SU-DHL-6 (cell line): ENCODE results near the gene TMEM258.

Experiments
- H2AFZ ChIP-seq: fragments of 200-600 bp; sonication (generic); 2 replicates; pipeline ENCODE4 v1.6.1; 2014; ENCODE audit warnings: low read depth, mild to moderate bottlenecking, moderate library complexity, mixed read lengths, antibody characterized with exemption, low read length; ENCODE audit not compliant: severe bottlenecking
- H3F3A ChIP-seq: fragments of 200-600 bp; shearing (Covaris generic); 2 replicates; pipeline ENCODE4 v1.6.0; 2016; ENCODE audit warnings: antibody characterized with exemption, mild to moderate bottlenecking; ENCODE audit not compliant: insufficient read depth
- H3K27ac ChIP-seq: fragments of 200-600 bp; sonication (generic); 2 replicates; pipeline ENCODE4 v1.5.1; 2016; ENCODE audit warnings: low read depth, mild to moderate bottlenecking, low read length, moderate library complexity, mixed read lengths
- H3K27me3 ChIP-seq: fragments of 200-600 bp; sonication (generic), shearing (Covaris generic); 2 replicates; pipeline ENCODE4 v1.6.0; 2014; ENCODE audit warnings: mild to moderate bottlenecking, low read length
- H3K36me3 ChIP-seq: fragments of 200-600 bp; sonication (generic); 2 replicates; pipeline ENCODE4 v1.6.1; 2014; ENCODE audit warnings: mild to moderate bottlenecking, low read length, mixed read lengths
- H3K4me2 ChIP-seq: fragments of 300-600, 200-600 bp; shearing (Covaris generic), sonication (generic); 2 replicates; pipeline ENCODE4 v1.6.0; 2014; ENCODE audit warnings: low read length, low read depth, mild to moderate bottlenecking; ENCODE audit not compliant: poor library complexity, severe bottlenecking
- H3K4me3 ChIP-seq: fragments of 200-600 bp; sonication (generic); 2 replicates; pipeline ENCODE4 v1.5.1; 2014; ENCODE audit warnings: antibody characterized with exemption, low read length, mild to moderate bottlenecking, mixed read lengths; ENCODE audit not compliant: insufficient read depth, poor library complexity, severe bottlenecking
- H3K79me2 ChIP-seq: fragments of 200-600 bp; sonication (generic); 2 replicates; pipeline ENCODE4 v1.6.1; 2014; ENCODE audit warnings: mild to moderate bottlenecking, low read length, moderate library complexity; ENCODE audit not compliant: insufficient read depth
- H3K9ac ChIP-seq: fragments of 200-600 bp; sonication (generic); 2 replicates; pipeline ENCODE4 v1.7.0; 2014; ENCODE audit warnings: mild to moderate bottlenecking, low read length
- H3K9me2 ChIP-seq: fragments of 200-600 bp; sonication (generic); replicated peaks from 2 replicates; pipeline ENCODE4 v1.6.1; 2014; ENCODE audit warnings: low read length; ENCODE audit not compliant: insufficient read depth
- H3K9me3 ChIP-seq: fragments of 200-600 bp; sonication (generic); 2 replicates; pipeline ENCODE4 v1.6.1; 2014; ENCODE audit warnings: low read length, mixed read lengths; ENCODE audit not compliant: insufficient read depth
- H4K20me1 ChIP-seq: fragments of 200-600 bp; sonication (generic); 2 replicates; pipeline ENCODE4 v1.6.1; 2014; ENCODE audit warnings: low read depth, mild to moderate bottlenecking, antibody characterized with exemption, low read length, moderate library complexity, mixed read lengths
- EZH2phosphoT487 ChIP-seq: fragments of 200-600 bp; sonication (generic), shearing (Covaris generic); conservative IDR thresholded peaks from 2 replicates; pipeline ENCODE4 v1.6.1; 2018; ENCODE audit warnings: mild to moderate bottlenecking, antibody characterized with exemption, low read length, moderate library complexity, mixed read lengths
- TF ChIP-seq, protein P1 (sequence below): fragments of 200-600 bp; sonication (generic); IDR thresholded peaks from one replicate; pipeline ENCODE4 v1.5.1; 2017; ENCODE audit warnings: antibody characterized with exemption, mild to moderate bottlenecking, low read length, moderate library complexity; ENCODE audit not compliant: insufficient read depth, poor library complexity, severe bottlenecking

Gene TMEM258

DNA sequence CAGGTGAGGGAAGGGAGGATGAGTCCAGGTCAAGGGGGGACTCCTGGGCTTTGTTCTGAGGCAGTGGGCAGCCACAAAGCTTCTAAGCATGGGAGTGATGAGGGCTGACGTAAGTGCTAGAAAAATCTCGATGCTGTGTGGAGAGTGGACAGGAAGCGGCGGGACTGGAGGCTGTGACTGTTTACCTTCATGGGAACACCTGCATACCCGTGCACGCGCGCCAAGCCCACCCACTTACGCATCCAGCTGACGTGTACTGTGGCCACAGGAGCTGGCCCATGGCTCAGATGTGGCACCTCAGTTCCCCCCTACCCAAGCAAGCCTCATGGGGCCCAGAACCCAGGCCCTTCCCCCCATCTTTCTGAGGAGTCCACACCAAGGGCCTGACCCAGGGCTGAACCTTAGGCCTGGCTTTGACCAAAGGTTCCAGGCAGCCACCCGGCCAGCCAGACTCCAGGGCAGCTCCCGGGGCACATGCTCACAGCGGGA lies 26.0 kb downstream of the TMEM258 start:
- Histone ChIP-seq H3K9ac (no peak overlapping the region), H3K27ac (no peak overlapping the region), H3K4me3 (no peak overlapping the region), H3K9me2 (no peaks in the 10 kb centered on the region), H3K27me3 (no peaks in the 10 kb centered on the region), H2AFZ (no peak overlapping the region), H4K20me1 (no peaks in the 10 kb centered on the region), H3K36me3 (no peaks in the 10 kb centered on the region), H3K9me3 (no peaks in the 10 kb centered on the region), H3K4me2 (no peak overlapping the region), H3F3A (no peaks in the 10 kb centered on the region), H3K79me2 (no peaks in the 10 kb centered on the region)
- TF ChIP-seq, protein P1, sequence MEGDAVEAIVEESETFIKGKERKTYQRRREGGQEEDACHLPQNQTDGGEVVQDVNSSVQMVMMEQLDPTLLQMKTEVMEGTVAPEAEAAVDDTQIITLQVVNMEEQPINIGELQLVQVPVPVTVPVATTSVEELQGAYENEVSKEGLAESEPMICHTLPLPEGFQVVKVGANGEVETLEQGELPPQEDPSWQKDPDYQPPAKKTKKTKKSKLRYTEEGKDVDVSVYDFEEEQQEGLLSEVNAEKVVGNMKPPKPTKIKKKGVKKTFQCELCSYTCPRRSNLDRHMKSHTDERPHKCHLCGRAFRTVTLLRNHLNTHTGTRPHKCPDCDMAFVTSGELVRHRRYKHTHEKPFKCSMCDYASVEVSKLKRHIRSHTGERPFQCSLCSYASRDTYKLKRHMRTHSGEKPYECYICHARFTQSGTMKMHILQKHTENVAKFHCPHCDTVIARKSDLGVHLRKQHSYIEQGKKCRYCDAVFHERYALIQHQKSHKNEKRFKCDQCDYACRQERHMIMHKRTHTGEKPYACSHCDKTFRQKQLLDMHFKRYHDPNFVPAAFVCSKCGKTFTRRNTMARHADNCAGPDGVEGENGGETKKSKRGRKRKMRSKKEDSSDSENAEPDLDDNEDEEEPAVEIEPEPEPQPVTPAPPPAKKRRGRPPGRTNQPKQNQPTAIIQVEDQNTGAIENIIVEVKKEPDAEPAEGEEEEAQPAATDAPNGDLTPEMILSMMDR = no peak
- no peak for TF ChIP-seq EZH2phosphoT487

DNA sequence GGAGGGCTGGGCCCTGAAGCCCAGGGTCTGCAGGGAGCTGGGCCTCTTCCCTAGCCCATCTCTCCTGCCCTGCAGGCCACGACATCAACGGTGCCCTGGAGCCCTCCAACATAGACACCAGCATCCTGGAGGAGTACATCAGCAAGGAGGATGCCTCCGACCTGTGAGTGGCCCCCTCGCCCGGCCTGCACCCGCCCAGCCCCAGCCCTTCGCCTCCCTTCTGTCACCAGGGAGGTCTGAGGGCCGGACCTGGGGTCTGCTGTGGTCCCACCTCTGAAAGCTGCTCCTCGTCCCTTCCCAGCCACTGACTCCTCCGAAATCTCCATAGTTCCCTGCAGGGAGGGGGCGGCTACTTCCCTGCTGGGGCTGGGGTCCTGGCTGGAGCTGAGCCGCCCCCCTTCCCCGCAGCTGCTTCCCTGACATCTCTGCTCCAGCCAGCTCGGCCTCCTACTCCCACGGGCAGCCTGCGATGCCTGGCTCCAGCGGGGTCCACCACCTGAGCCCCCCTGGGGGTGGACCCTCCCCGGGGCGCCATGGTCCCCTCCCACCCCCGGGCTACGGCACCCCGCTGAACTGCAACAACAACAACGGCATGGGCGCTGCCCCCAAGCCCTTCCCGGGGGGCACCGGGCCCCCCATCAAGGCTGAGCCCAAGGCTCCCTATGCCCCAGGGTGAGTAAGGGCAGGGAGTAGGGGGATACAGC lies 26.7 kb downstream of the TMEM258 start:
- no peaks in the 10 kb centered on the region for H3F3A ChIP-seq
- no peak overlapping the region for H3K9ac ChIP-seq
- no peak overlapping the region for H3K4me2 ChIP-seq
- H3K4me3 ChIP-seq = no peak overlapping the region
- no peaks in the 10 kb centered on the region for H3K9me3 ChIP-seq
- H4K20me1 ChIP-seq = no peaks in the 10 kb centered on the region
- H3K9me2 ChIP-seq = no peaks in the 10 kb centered on the region
- H3K79me2 ChIP-seq = no peaks in the 10 kb centered on the region
- no peak overlapping the region for H2AFZ ChIP-seq
- no peak overlapping the region for H3K27ac ChIP-seq
- TF ChIP-seq, protein P1 = no peak
- TF ChIP-seq EZH2phosphoT487 = no peak
- H3K36me3 ChIP-seq = no peaks in the 10 kb centered on the region
- no peaks in the 10 kb centered on the region for H3K27me3 ChIP-seq

DNA sequence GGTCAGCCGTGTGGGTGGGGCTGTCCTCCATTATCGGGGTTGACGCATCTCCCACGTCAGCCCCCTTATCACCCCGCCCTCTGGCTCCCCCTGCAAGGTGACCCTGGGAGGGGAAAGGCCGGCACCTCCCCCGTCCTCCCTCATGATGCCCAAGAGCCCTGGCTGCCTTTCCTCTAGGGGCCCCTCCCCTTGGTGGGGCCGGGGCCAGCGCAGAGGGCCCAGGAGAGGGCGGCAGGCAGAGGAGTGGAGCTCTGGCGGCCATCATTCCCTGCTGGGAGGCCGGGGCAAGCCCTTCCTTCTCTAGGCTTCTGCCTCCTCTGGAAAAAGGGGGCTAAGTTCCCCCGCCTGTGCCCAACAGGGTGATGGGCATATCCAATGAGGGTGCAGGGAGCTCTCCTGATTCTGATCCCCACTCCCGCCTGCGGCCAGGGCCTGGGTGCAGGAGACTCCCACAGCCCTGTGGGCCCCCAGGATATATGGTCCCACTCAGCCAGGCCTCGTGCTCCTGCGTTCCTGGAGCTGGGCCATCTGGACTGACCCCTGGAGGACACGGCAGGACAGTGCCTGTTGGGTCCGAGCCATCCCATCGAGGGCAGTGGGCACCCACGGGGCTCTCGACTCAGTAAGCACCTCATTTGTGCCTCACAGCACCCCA lies 27.7 kb downstream of the TMEM258 start:
- no peaks in the 10 kb centered on the region for H3K9me3 ChIP-seq
- H3K9me2 ChIP-seq = no peaks in the 10 kb centered on the region
- H3K4me3 ChIP-seq = no peak overlapping the region
- no peak overlapping the region for H3K4me2 ChIP-seq
- no peak for TF ChIP-seq EZH2phosphoT487
- TF ChIP-seq, protein P1 = no peak
- no peaks in the 10 kb centered on the region for H3K79me2 ChIP-seq
- no peak overlapping the region for H3K9ac ChIP-seq
- H3K27ac ChIP-seq = no peak overlapping the region
- H3K27me3 ChIP-seq = no peaks in the 10 kb centered on the region
- no peaks in the 10 kb centered on the region for H3K36me3 ChIP-seq
- no peaks in the 10 kb centered on the region for H4K20me1 ChIP-seq
- H2AFZ ChIP-seq = no peak overlapping the region
- H3F3A ChIP-seq = no peaks in the 10 kb centered on the region
